ENCODE data around the gene PMAIP1. TPM values are rescaled to one million over a fixed set of nuclear protein-coding genes. Genes with fewer than 3 reads are reported as not detected.

PMAIP1 gene
- total and polyA plus RNA-seq, 10 donors = 2.7 to 10.1 (median 6.3) TPM

GRCh38 chr18:59917422-59917821 lies 17.6 kb downstream of the PMAIP1 start:
- no peaks in the 10 kb centered on the region for H3K27me3 ChIP-seq (replicated peaks in 1 of 7)
- WGBS, 5 donors = 48 to 73% (median 54%) methylated on average over 5 of the region's 5 CpGs
- intact Hi-C loops (cut with DNase I; ENCODE audit: low total_unique reads) = no loop called here
- H3K4me3 ChIP-seq = no peak overlapping the region
- no peak for DNase-seq
- H3K36me3 ChIP-seq = no peaks in the 10 kb centered on the region
- peaks cover 0 to 34% (median 9%) of the 10 kb centered on the region in 6 donors for H3K4me1 ChIP-seq
- H3K27ac ChIP-seq = peak overlapping the region in 5 of 8 donors; percentile 3 to 83 (median 44)
- TF ChIP-seq POLR2AphosphoS5 (IDR thresholded peaks at IDR 0.05) (peak in 1 of 3 donors; percentile 42), CTCF (IDR thresholded peaks at IDR 0.05 in 8 of 11, conservative IDR thresholded peaks at IDR 0.05 in 3 of 11) (no peak)
- H3K9me3 ChIP-seq = peaks cover 0 to 7% (median 0%) of the 10 kb centered on the region in 8 donors

- H3K36me3 ChIP-seq = no peaks in the 10 kb centered on the region
- H3K27me3 ChIP-seq (replicated peaks in 1 of 7) = no peaks in the 10 kb centered on the region
- DNase-seq = peak; percentile 88
- H3K4me1 ChIP-seq = peaks cover 0 to 34% (median 9%) of the 10 kb centered on the region in 6 donors
- peak overlapping the region in 1 of 8 donors; percentile 25 for H3K4me3 ChIP-seq
- peak overlapping the region in 4 of 8 donors; percentile 13 to 83 (median 44) for H3K27ac ChIP-seq
- WGBS, 5 donors = 19 to 35% (median 24%) methylated on average over 7 to 9 of the region's 9 CpGs
- TF ChIP-seq POLR2AphosphoS5 (IDR thresholded peaks at IDR 0.05) (peak in 2 of 3 donors; percentile 11 to 35), CTCF (IDR thresholded peaks at IDR 0.05 in 8 of 11, conservative IDR thresholded peaks at IDR 0.05 in 3 of 11) (no peak)
- peaks cover 0 to under 1% (median 0%) of the 10 kb centered on the region in 8 donors for H3K9me3 ChIP-seq
- intact Hi-C loops (cut with DNase I; ENCODE audit: low total_unique reads) = no loop called here
Observed at GRCh38 chr18:59918320-59918755, 18.5 kb downstream of the PMAIP1 start.

- intact Hi-C loops (cut with DNase I; ENCODE audit: low total_unique reads) = no loop called here
- Histone ChIP-seq H3K9me3 (no peaks in the 10 kb centered on the region), H3K4me3 (no peak overlapping the region), H3K4me1 (peaks cover 0 to 34% (median 9%) of the 10 kb centered on the region in 6 donors), H3K27me3 (replicated peaks in 1 of 7) (no peaks in the 10 kb centered on the region), H3K27ac (peak overlapping the region in 1 of 8 donors; percentile 83), H3K36me3 (no peaks in the 10 kb centered on the region)
- TF ChIP-seq CTCF (IDR thresholded peaks at IDR 0.05 in 8 of 11, conservative IDR thresholded peaks at IDR 0.05 in 3 of 11) (no peak), POLR2AphosphoS5 (IDR thresholded peaks at IDR 0.05) (no peak), POLR2A (IDR thresholded peaks at IDR 0.05) (no peak)
- WGBS, 5 donors = 90 to 94% (median 92%) methylated on average over 6 of the region's 6 CpGs
- DNase-seq = no peak
Observed at GRCh38 chr18:59918997-59919396, 19.2 kb downstream of the PMAIP1 start.

GRCh38 chr18:59921384-59921891 lies 21.6 kb downstream of the PMAIP1 start:
- H3K4me1 ChIP-seq = peaks cover 0 to 34% (median 9%) of the 10 kb centered on the region in 6 donors
- H3K4me3 ChIP-seq = no peak overlapping the region
- no peak for TF ChIP-seq CTCF (IDR thresholded peaks at IDR 0.05 in 8 of 11, conservative IDR thresholded peaks at IDR 0.05 in 3 of 11)
- no peak for TF ChIP-seq POLR2A (IDR thresholded peaks at IDR 0.05)
- TF ChIP-seq POLR2AphosphoS5 (IDR thresholded peaks at IDR 0.05) = no peak
- H3K27me3 ChIP-seq (replicated peaks in 1 of 7) = no peaks in the 10 kb centered on the region
- WGBS, 5 donors = 27 to 55% (median 41%) methylated on average over 2 of the region's 2 CpGs
- intact Hi-C loops (cut with DNase I; ENCODE audit: low total_unique reads) = no loop called here
- H3K9me3 ChIP-seq = no peaks in the 10 kb centered on the region
- H3K27ac ChIP-seq = peak overlapping the region in 1 of 8 donors; percentile 19
- H3K36me3 ChIP-seq = no peaks in the 10 kb centered on the region
- DNase-seq = no peak

Measured in spleen (tissue), 11 donors.